NCI-H187 treated with DMSO at 0.1 percent for 48 hours (cell line): Measurements from ENCODE around the gene FNBP1.

ENCODE experiments used
- DNase-seq: peaks from one replicate; lab custom pipeline; 2025; lab: John Stamatoyannopoulos, UW

Gene FNBP1

GRCh38 chr9:129875181-129875611 lies 167.8 kb downstream of the FNBP1 start:
- DNase-seq = no peak

- no peak for DNase-seq
These were observed 168.5 kb downstream of the FNBP1 start for GRCh38 chr9:129874261-129875101.

DNA sequence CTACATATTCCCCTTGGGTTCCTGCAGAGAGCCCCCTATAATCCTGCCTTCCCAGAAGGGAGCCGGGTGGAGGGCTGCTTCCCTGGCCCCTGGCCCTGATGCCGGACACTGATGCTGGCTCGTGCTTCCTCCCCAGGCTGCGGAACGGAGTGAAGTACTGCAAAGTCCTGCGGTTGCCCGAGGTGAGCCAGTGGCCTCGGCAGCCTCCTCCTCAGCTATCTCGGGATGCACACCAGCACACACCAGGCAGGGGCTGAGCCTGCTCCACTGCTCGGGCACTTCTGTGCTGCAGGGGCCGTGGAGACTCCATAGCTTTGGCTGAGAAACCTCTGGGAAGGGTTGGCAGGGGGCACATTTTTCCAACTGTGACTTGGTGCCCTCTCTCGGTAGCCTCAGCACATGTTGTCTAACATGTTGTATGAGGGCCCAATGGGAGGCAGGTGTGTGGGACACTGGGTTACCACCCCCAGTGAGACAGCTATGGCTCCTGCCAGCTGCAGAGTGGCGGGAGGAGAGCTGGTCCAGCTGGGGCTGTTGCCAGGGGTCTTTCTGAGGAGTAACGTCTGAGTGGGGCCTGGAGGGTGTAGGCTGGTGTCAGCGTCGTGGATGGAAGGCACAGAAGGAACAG lies 169.3 kb downstream of the FNBP1 start:
- no peak for DNase-seq

GRCh38 chr9:129871046-129871445 lies 171.9 kb downstream of the FNBP1 start:
- no peak for DNase-seq

DNA sequence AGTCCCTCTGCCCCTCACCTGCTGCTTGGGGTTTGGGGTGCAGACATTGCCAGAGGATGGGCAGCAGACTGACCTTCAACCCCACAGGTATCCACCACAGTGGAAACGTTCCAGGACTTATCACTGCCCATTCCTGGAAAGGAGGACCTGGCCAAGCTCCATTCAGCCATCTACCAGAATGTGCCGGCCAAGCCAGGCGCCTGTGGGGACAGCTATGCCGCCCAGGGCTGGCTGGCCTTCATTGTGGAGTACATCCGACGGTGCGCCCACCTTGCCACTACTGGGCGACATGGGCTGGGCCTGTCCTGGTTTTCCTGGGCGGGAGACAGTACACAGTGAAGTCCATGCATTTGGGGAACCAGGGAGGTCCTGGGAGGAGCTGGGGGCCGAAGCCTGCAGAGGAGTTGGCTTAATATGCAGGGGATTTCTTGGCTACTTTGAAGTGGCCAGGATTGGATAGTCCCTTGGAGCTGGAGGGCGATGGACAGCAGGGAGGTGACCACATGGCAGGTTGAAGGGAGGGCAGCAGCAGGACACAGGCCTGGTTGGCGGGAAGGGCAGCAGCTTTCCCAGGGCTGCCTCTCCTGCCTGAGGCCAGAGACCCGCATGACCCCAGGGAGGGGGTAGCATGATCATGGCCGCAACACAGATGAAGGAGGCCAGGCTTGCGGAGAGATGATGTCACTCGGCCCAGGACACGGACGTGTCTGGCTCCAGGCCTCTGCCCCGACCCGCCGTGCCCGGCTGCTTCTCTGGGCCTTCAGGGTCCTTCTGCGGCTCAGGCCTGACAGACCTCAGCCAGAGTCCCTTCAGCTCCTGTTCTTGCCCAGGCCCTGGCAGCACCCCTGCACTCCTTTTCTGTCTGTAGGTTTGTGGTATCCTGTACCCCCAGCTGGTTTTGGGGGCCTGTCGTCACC lies 173.1 kb downstream of the FNBP1 start:
- no peak for DNase-seq

- DNase-seq = no peak
These were observed 174.0 kb downstream of the FNBP1 start for GRCh38 chr9:129868872-129869486.

DNA sequence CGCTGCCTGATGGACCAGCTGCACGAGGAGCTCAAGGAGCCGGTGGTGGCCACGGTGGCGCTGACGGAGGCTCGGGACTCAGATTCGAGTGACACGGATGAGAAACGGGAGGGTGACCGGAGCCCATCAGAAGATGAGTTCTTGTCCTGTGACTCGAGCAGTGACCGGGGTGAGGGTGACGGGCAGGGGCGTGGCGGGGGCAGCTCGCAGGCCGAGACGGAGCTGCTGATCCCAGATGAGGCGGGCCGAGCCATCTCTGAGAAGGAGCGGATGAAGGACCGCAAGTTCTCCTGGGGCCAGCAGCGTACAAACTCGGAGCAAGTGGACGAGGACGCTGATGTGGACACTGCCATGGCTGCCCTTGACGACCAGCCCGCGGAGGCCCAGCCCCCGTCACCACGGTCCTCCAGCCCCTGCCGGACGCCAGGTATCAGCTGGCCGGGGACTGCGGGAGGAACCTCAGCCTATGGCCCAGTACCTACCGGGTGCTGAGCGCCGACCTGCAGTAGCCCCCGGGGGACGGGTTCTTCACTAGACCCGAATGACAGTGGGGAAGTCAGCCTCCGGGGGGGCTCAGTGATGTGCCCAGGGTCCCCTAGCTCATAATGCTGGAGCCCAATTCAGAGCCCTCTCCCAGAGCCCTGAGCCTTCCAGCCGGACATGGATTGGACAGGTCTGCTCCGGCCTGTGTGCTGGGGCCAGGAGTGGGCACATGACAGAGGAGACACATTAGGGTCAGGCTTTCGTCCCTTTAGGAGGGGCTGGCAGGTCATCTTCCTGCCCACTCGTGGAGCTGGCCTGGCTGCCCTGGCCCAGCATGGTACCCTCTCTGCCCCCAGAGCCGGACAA lies 174.7 kb downstream of the FNBP1 start:
- no peak for DNase-seq

DNA sequence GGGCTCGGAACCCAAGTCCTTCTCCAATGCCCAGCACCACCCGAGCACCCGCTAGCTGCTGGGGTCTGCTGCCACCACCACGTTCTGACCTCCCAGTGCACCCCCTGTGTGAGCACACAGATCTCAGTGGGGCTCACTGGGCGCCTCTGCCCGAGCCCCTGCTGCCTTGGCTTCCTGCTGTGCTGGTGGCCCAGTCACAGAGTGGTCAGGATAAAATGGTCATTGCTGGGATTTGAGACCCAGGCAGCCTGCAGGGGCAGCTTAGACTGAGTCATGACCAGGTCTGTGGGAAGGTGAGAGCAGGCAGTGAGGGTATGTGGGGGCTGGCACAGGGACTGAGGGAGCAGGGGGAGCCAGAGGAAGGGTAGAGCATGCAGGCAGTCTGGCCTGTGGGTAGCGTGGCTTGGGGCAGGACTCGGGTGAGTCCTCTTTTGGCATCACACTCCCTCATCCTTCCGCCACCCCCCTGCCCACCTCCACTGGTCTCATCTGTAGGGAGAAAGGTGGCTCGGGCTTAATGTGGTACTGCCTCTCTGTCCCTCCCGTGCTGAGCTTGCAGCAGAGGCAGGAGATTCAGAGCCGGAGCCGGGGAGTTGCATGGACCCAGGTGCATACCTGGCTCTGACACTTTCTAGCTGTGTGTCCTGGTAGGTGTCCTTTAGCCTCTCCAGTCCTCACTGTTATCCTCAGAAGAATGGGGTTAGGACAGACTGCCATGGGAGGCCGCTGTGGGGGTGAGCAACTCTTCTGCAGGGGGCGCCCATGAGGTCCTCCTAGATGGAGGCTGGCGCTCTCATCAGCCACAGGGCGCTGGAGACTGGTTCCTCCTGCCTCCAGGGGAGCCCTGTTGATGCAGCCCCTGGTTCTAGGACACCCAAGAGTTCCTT lies 175.6 kb downstream of the FNBP1 start:
- DNase-seq = no peak

DNA sequence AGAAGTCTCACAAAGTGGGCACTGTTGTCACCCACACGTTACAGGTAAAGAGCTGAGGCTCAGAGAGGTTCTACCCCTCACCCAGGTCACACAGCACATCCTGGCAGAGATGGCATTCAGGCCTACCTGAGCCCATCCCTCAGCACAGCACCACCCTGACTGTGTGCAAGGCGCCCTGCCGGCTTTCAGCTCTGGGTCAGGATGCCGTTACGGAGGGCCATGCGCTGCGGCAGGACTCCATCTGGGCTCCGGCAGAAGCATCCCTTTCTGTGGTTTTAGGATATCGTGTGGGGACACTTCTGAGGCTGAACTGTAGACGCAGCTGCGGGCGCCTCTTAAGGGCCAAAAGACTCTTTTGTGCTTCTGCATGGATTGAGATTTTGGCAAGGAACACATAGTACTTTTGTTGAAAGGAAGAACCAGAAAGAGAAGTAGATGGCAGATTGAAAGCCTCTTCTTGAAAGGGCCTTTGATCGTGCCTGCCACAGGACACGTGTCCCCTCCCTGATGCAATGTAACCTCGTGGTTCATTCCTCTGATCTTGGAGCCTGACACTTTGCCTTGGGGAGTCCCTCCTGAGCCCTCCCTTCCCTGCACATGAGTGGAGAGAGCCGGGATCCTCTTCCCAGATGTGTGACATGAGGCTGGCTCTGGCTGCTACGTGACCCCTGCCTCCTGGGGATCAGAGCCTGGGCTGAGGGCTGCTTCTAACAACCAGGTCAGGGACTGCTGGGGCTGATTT lies 176.4 kb downstream of the FNBP1 start:
- no peak for DNase-seq

- DNase-seq = no peak
These were observed 177.2 kb downstream of the FNBP1 start for GRCh38 chr9:129865668-129866320.

DNA sequence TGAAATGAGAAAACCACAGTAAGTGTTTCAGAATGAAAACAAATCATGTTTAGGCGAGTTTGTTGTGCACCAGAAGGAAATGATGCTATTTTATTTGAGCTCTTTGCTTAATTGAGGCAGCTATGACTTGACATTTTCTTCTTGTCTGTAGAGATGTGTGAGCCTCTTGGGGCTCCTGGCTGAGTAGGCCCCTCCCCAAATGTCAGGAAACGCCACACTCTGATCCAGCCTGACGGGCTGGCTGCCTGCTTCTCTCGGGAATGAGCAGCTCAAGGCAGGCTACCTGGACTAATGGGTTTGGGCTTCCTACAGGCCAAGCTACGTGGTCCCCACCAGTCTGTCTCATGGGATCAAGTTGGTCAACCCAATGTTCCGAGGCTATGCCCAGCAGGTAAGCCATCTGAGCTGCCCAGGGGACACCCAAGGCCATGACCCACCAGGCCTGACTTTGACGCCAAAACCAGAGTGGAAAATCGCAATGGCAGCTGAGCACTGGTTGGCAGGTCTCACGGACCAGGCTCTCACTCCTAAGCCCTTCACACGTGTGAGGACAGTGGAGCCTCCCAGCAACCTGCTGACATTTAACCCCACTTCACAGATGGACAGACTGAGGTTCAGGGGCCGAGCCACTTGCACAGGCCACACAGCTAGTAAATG lies 177.9 kb downstream of the FNBP1 start:
- DNase-seq = no peak

DNA sequence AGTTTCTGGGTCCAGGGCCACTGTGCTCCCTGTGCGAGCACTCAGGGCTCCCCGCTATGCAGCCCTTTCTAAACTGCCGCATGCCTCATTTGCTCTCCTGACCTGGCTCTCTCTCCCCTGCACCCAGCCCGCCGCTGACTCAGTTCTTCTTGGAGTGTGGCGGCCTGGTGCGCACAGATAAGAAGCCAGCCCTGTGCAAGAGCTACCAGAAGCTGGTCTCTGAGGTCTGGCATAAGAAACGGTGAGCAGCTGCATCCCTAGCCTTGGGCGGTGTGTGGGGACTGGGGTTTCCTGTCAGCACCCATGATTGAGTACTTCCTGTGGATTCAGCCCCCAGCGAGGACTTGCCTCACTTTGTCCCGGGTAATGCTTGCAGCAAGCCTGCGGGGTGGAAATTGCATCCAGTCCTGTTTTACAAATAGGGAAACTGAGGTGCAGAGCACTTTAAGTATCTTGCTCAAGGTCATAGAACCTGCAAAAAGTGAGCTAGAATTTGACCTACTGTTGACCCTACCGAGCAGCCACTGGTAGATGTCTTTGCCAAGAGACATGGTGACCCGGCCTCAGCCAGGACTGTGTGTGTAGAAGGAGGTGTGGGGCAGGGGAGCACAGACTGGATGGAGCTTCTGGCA lies 179.8 kb downstream of the FNBP1 start:
- DNase-seq = no peak

DNA sequence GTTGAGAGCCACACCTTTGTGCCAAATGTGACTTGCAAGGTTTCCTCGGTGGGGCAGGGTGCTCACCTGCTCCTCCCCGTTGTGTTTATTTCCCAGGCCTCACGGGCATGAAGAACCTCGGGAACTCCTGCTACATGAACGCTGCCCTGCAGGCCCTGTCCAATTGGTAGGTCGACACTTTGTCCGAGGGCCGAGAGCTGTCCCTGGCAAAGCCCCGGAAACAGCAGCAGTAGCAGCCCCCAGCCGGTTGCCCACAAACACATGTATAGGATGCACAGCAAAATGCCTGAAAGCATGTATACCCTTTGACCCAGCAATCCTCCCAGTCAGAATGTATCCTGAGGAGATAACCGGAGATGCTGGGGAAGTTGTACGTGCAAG lies 181.6 kb downstream of the FNBP1 start:
- no peak for DNase-seq

DNA sequence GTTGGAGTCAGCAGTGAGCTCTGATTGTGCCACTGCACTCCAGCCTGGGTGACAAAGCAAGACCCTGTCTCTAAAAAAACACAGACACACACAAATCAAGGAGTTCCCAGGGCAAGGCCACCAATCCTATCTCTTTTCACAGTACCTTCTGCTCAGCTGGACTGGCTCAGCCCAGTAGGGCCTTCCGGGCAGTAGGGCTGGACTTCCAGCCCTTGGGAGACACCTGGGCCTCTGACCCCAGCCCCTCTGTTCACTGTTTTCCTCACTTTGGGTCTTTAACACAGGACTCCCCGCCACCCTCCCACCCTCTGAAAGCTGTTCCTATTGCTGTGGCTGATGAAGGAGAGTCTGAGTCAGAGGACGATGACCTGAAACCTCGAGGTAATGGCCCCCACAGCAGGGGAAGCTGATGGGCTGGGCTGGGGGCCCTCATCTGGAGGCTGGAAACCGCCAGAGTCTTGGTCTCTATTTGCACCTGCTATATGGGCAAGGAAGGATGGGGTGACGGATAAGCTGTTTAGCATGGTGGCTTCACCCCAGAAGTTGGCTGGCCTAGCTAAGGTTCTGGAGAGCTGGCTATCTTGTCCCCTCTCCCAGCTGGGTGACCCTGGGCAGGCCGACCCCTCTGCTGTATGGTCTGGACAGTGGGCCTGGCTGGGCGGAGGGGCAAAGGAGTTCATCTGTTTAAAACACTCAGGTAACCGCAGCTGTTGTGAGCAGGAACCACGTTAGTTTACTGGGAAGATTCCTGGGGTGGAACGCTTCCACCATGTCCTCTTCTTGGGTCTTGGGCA lies 182.1 kb downstream of the FNBP1 start:
- DNase-seq = no peak

GRCh38 chr9:129858167-129858962 lies 184.6 kb downstream of the FNBP1 start:
- no peak for DNase-seq

- no peak for DNase-seq
These were observed 185.8 kb downstream of the FNBP1 start for GRCh38 chr9:129857207-129857606.
